ENCODE measurements around the gene ZSWIM7.
A peak's percentile ranks its signal among the peaks of the same experiment; 100 is the strongest.
"Not testable (repeated sequence)": the region's sequence is repeated elsewhere in the genome, so short reads cannot be mapped to it uniquely, and the experiment has no call there.

ZSWIM7 gene

GRCh38 chr17:16001226-16001897, 1.9 kb upstream of the ZSWIM7 start:
- intact Hi-C loops (cut with DNase I) = loop anchor here (5.0 kb wide), 1 partner anchor 216 kb away; the partner anchor contains the start of genes NCOR1 and PIGL
- no peak for DNase-seq

DNA sequence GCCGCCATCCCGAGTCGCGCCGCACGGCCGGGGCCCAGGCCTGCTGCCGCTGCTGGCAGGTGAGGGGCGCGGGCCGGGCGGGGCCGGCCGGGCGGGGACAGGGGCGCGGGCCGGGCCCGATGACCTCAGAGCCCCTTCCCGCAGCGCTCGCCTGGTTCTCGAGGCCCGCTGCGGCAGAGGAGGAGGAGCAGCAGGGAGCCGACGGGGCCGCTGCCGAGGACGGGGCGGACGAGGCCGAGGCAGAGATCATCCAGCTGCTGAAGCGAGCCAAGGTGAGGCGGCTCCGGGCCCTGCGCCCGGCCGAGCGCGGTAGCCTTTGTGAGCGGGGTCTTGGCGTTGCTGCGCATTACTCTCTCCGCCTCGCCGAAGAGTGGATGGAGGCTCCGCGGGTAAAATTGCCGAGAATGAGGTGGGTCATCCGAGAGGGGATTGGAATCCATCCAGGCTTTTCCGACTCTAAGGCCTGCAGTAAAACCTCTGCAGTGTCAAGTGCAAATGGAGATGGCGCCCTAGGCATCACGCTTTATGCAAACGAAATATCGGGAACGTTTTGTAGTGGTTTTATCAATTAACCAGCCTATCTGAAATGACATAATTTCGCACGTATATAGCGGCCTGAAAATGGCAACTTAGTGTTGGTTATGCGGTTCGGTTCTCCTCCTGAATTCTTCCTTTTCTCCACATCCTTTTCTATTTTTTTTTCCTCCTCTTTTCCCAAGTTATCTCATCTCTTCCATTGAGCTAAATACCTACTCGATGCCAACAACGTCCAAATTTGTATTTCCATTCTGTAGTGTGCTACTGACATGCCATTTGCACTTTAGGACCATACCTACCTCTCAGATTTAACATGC, 697 bp upstream of the ZSWIM7 start:
- peak in 31 of 42 donors; percentile 9 to 62 (median 31) for DNase-seq
- intact Hi-C loops (cut with DNase I) = loop anchor here (5.0 kb wide), 2 partner anchors 173 to 217 kb away; partner anchors contain the start of genes NCOR1 and PIGL

- intact Hi-C loops (cut with DNase I) = loop anchor here (5.0 kb wide), 1 partner anchor 171 kb away; no protein-coding TSS in a partner anchor
- DNase-seq = no peak
Measured at GRCh38 chr17:15998031-15998562, 1.4 kb downstream of the ZSWIM7 start.

GRCh38 chr17:15996322-15996721, 3.2 kb downstream of the ZSWIM7 start:
- no peak for DNase-seq
- intact Hi-C loops (cut with DNase I) = loop anchor here (5.0 kb wide), 1 partner anchor 169 kb away; no protein-coding TSS in a partner anchor

GRCh38 chr17:15981646-15982580, 17.6 kb downstream of the ZSWIM7 start:
- intact Hi-C loops (cut with DNase I) = no loop called here

GRCh38 chr17:15981208-15981607, 18.3 kb downstream of the ZSWIM7 start:
- no peak for DNase-seq
- intact Hi-C loops (cut with DNase I) = no loop called here

More at GRCh38 chr17:15981646-15982580, 17.6 kb downstream of the ZSWIM7 start:
- no peak for DNase-seq

DNA sequence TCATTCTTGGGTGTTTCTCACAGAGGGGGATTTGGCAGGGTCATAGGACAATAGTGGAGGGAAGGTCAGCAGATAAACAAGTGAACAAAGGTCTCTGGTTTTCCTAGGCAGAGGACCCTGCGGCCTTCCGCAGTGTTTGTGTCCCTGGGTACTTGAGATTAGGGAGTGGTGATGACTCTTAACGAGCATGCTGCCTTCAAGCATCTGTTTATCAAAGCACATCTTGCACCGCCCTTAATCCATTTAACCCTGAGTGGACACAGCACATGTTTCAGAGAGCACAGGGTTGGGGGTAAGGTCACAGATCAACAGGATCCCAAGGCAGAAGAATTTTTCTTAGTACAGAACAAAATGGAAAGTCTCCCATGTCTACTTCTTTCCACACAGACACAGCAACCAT, 20.5 kb downstream of the ZSWIM7 start:
- DNase-seq; intact Hi-C loops (cut with DNase I): not testable (repeated sequence)

GRCh38 chr17:15978606-15979005, 20.9 kb downstream of the ZSWIM7 start:
- intact Hi-C loops (cut with DNase I) = no loop called here
- DNase-seq = no peak

- intact Hi-C loops (cut with DNase I) = no loop called here
- no peak for DNase-seq
Measured at GRCh38 chr17:15977894-15978293, 21.6 kb downstream of the ZSWIM7 start.

- intact Hi-C loops (cut with DNase I) = no loop called here
- DNase-seq = no peak
Measured at GRCh38 chr17:15973834-15974233, 25.7 kb downstream of the ZSWIM7 start.

GRCh38 chr17:15973016-15973415, 26.5 kb downstream of the ZSWIM7 start:
- no peak for DNase-seq
- intact Hi-C loops (cut with DNase I) = no loop called here

- intact Hi-C loops (cut with DNase I) = no loop called here
- DNase-seq = no peak
Measured at GRCh38 chr17:15972497-15972951, 27.0 kb downstream of the ZSWIM7 start.

DNA sequence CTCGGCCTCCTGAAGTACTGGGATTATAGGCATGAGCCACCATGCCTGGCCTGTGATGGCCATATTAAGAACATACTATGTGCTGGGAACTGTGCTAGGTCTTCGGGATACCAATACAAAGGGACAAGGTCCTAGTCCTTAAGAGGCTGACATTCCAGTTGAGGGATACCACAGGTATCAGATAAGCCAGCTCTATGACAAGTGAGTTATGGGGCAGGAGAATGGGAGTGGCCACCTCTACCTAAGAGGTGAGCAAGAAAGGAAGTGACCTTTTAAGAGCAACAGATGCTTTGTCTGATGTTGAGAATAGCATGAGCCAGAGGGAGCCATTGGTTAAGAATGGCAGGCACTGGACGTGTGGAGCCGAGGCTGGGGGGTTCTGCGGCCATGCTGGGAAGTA, 27.6 kb downstream of the ZSWIM7 start:
- no peak for DNase-seq
- intact Hi-C loops (cut with DNase I) = no loop called here

GRCh38 chr17:15971098-15971678, 28.3 kb downstream of the ZSWIM7 start:
- no peak for DNase-seq
- intact Hi-C loops (cut with DNase I) = no loop called here

- DNase-seq = no peak
- intact Hi-C loops (cut with DNase I) = no loop called here
Measured at GRCh38 chr17:15970500-15970899, 29.0 kb downstream of the ZSWIM7 start.

DNA sequence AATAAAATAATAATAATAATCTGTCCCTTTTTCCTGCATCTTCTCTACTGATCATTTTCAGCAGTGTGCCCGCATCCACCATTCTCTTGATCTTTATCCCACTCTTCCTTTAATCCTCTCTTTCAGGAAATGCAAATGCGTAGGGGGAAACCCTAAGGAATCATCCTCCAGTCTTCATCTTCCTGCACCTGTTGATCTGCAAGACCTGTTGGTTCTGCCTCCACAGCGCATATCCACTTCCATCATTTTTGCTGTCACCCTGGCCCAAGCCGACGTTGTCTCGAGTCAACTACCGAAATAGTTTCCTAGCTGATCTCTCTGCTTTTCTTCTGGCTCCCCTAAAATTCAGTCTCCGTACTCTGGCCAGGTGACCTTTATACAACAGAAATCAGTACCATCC, 30.0 kb downstream of the ZSWIM7 start:
- intact Hi-C loops (cut with DNase I) = no loop called here
- no peak for DNase-seq

DNA sequence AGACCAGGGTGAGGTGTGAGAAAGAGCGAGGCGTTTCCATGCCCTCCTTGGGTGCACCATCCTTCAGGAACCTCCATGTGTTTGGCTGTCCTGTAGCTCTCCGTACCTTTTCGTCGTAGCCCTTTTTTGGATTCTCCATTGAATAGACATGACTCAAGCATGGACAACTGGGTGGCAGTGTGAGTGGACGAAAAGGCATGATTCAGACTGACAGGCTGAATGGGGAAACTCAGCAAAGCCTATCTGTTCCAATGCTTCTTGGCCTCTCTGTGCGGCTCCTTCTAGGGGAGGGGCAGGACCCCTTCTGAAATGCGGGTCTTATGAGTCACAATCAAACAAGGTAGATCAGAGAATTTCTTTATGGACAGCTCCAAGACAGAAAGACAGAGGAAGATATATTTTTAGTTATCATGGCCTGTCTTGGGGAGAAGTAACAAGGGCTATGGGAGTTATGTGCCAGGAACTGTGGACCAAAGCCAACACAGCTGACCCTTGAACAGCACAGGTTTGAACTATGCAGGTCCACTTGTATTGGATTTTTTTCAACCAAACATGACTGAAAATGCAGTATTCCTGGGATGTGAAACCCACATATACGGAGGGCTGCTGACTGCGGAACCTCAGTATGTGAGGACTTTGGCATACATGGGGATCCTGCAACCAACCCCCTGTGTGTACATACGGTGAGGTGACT, 31.7 kb downstream of the ZSWIM7 start:
- intact Hi-C loops (cut with DNase I) = no loop called here
- peak in 1 of 42 donors; percentile 56 for DNase-seq

DNA sequence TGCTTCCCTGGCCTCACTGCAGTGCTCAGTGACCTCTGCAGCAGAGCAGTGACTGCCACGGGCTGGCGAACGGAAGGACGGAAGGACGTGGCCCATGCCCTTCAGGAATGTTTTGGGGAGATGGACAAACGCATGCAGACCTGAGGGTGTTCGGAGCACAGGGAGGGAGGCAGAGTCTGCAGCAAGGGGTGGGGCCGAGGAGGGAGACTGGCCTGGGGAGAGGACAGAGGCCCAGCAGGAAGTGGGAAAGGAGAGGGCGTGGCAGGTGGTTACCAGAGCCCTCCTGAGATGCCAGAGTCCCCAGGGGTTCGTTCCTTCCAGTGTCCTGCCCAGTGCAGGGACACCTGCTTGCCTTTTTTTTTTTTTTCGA, 32.6 kb downstream of the ZSWIM7 start:
- no peak for DNase-seq

More for the DNA sequence above, 32.6 kb downstream of the ZSWIM7 start:
- intact Hi-C loops (cut with DNase I) = no loop called here

All from head of caudate nucleus (tissue), 42 donors.